HG02973 (cell line): ENCODE measurements around the gene SMC4.
"Not testable (repeated sequence)": the region's sequence is repeated elsewhere in the genome, so short reads cannot be mapped to it uniquely, and the experiment has no call there.

Experiments
- ATAC-seq: cut with Tn5 transposase; IDR thresholded peaks from one replicate; pipeline ENCODE4 v1.9.1; 2021; ENCODE audit warnings: moderate library complexity; ENCODE audit not compliant: unreplicated experiment

SMC4 gene

GRCh38 chr3:160399125-160400029 lies at the start of gene SMC4, which contains the start of gene IFT80:
SMC4 (plus strand) TSS chr3:160399650; CDS start chr3:160400827, 1,177 bp downstream.
IFT80 (minus strand) TSS chr3:160399225; CDS start chr3:160384600, 14,625 bp downstream.
- ATAC-seq, result peak; percentile 92

- no peak for ATAC-seq
These were observed 43.6 kb upstream of the SMC4 start for GRCh38 chr3:160355826-160356225.

DNA sequence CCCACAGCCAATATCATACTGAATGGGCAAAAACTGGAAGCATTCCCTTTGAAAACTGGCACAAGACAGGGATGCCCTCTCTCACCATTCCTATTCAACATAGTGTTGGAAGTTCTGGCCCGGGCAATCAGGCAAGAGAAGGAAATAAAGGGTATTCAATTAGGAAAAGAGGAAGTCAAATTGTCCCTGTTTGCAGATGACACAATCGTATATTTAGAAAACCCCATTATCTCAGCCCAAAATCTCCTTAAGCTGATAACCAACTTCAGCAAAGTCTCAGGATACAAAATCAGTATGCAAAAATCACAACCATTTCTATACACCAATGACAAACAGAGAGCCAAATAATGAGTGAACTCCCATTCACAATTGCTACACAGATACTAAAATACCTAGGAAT lies 36.6 kb upstream of the SMC4 start:
- not testable (repeated sequence) for ATAC-seq

GRCh38 chr3:160365869-160366522 lies 33.5 kb upstream of the SMC4 start:
- ATAC-seq, result no peak

GRCh38 chr3:160368804-160369203 lies 30.6 kb upstream of the SMC4 start:
- no peak for ATAC-seq

DNA sequence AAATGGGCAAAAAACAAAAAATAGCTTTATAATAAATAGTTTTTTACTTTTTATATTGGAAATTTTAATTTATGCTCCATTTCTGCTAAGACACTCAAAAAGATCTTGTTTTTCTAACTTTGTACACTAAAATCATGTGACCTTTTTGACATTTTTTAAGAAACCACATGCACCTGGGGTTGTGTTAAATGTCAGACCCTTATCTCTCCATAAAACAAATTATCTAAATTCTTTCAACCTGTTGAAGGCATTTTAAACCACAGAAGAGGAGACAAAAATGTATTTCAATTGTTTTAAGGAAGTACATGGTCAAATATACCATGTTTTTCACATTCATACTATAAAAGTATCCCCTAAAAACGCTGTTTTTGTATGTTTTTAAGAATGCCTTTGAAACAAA lies 29.7 kb upstream of the SMC4 start:
- ATAC-seq, result no peak

- no peak for ATAC-seq
These were observed 28.2 kb upstream of the SMC4 start for GRCh38 chr3:160370987-160371857.

- no peak for ATAC-seq
These were observed 26.7 kb upstream of the SMC4 start for GRCh38 chr3:160372780-160373179.

GRCh38 chr3:160373655-160374054 lies 25.8 kb upstream of the SMC4 start:
- no peak for ATAC-seq

- no peak for ATAC-seq
These were observed 25.0 kb upstream of the SMC4 start for GRCh38 chr3:160374472-160374871.

DNA sequence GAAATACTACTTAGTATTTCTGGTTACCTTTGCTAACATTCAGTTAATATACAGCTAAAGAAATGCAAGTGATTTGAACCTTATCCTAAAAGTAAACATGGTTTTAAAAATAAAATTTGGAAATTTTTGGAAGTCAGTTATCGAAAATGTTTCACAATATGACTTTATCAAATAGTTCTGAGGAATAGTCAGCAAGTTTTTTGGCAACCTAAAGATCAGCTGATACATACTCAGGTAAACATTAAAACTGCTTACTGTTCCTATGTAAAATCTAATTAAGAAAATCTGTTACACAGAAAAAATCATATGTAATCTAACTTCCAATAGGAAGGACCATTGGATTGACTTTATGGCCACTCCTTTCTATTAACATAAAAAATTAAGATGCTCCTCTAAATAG lies 24.5 kb upstream of the SMC4 start:
- no peak for ATAC-seq

- no peak for ATAC-seq
These were observed 22.8 kb upstream of the SMC4 start for GRCh38 chr3:160376681-160377080.

GRCh38 chr3:160378331-160379109 lies 20.9 kb upstream of the SMC4 start:
- ATAC-seq, result no peak

- no peak for ATAC-seq
These were observed 19.7 kb upstream of the SMC4 start for GRCh38 chr3:160379628-160380214.

DNA sequence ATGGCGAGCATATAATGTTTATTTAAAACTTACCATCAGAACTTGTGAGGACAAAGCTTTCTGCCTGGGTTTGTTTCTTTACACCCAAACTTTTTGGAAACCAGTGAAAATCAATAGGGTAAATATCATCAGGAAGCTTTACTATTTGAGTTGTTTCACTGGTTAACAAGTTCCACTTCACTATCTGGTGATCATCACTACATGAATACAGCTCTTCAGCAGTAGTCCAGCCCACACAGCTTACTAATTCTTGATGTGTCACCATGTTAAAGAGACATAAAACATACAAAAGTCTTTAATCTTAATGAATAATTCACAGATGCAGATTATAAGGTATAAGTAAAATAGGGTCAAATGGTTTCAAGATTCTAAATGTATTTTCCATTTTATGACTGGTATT lies 18.0 kb upstream of the SMC4 start:
- no peak for ATAC-seq

DNA sequence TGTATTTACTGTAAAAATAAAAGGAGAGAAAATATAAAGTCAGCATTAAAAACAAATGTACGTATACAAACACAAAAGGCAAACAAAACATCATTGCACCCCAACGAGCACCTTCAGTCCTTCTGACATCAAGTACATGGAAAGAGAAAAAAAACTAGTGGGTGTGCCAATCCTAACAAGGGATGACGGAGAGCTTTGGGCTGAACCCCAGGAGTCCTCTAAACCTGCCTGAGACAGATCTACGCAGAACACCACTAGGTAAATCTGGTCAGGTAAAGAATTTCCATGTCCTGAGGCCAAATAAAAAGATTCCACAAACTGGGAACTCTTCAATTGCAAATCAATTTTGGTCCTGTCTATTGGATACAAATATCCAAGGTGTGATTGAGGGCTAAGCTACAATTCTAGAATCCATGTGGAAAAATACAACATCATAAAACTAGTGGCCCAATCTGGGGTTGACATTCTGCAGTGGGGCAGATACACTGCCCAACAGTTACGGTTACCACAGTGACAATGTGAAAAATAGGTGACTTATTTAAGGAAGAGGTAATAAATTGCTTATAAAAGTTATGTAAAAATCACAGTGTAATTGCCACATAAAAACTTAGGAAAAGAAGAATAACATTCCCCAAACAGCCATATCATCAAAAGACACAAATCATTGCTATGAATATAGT lies 14.7 kb upstream of the SMC4 start:
- ATAC-seq, result no peak

- peak; percentile 57 for ATAC-seq
These were observed 8.8 kb upstream of the SMC4 start for GRCh38 chr3:160390565-160391138.

DNA sequence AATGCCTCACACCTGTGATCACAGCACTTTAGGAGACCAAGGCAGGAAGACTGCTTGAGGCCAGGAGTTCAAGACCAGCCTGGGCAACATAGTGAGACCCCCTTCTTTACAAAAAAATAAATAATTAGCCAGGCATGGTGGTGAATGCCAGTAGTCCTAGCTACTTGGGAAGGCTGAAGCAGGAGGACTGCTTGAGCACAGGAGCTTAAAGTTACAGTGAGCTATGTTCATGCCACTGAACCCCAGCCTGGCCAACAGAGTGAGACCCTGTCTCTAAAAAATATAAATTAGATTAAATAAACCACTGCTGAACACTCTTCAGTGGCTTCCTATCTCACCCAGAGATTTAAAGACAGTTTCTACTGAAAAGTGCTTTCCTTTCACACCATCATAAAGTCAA lies 6.7 kb upstream of the SMC4 start:
- ATAC-seq, result no peak

DNA sequence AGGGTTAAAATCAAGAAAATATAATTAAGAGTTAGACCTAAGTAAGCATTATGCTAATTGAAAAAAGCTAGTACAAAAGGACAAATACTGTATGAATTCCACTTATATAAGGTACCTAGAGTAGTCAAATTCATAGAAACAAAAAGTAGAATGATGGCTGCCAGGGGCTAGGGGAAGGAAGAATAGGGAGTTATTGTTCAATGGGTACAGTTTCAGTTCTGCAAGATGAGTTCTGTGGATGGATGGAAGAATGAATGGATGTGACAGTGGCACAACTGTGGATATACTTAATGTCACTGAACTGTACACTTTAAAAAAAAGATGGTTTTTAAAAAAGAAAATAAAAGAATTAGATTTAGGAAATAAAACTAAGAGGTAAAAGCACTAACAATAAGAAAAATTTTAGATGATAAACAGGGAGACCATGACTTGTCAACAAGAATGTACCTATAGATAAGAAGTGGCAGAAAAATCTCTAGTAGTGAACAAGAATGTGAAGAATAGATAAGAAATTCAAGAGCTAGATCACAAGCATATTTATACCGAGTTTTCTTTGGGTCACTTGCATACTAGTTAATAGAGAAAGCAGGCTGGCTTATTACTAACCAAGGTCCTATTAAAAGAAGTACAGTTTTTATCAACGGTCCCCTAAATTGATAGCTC lies 6.0 kb upstream of the SMC4 start:
- no peak for ATAC-seq
